ENCODE data around the gene UCN3. TPM values are rescaled to one million over a fixed set of nuclear protein-coding genes. Genes with fewer than 3 reads are reported as not detected.

Gene UCN3
- total and polyA plus RNA-seq, 2 of the 4 experiments (the other 2 are of a cell fraction): not detected

DNA sequence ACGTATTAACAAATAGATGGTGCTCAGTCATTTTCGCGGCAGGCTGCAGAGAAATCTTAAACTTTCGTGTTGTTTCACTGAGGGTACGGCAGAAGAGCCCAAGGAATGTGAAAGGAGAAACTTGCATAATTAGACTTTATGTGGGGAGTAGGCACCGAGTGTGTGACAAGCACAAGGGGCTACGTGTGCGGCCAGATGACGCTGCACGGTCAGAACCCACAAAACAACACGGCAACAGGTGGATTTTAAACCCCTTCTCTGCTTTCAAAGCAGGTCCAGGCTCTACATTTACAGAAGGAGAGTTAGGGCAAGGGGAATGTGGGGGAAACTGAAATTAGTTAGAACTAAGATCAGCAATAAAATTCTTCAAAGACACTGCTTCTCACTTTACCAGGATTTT is 392 bp upstream of the UCN3 start:
- no peak overlapping the region for H3K23ac ChIP-seq (ENCODE audit: low read depth, low read length)
- no peaks in the 10 kb centered on the region for H3K4me1 ChIP-seq (ENCODE audit: control insufficient read depth, insufficient read depth, low read length)
- H2AFZ ChIP-seq (replicated peaks; ENCODE audit: low read length, poor library complexity): no peak overlapping the region
- intact Hi-C loops (cut with micrococcal nuclease) (no loop called here), in situ Hi-C loops (cut with MboI; ENCODE audit: low sequenced_read_pairs) (no loop called here), dilution Hi-C loops (cut with HindIII; ENCODE audit: low sequenced_read_pairs, unreplicated experiment) (no loop called here)
- H2AK5ac ChIP-seq (ENCODE audit: low read depth, low read length): no peak overlapping the region
- peaks cover 7% of the 10 kb centered on the region for H3K27me3 ChIP-seq (ENCODE audit: control insufficient read depth, insufficient read depth, low read length)
- TF ChIP-seq MAZ (IDR thresholded peaks at IDR 0.05; ENCODE audit: borderline replicate concordance, low read depth, low read length) (no peak), POLR2A (IDR thresholded peaks at IDR 0.05; ENCODE audit: low read depth, low read length) (no peak), FOS (IDR thresholded peaks at IDR 0.05; ENCODE audit: low read depth, low read length) (no peak), NFE2L2 (IDR thresholded peaks at IDR 0.05; ENCODE audit: low read depth, low read length) (no peak), SMC3 (IDR thresholded peaks at IDR 0.05; ENCODE audit: low read depth, low read length) (no peak), RAD21 (IDR thresholded peaks at IDR 0.05; ENCODE audit: low read length) (no peak), USF2 (IDR thresholded peaks at IDR 0.05; ENCODE audit: low read depth, low read length) (no peak), CHD1 (IDR thresholded peaks at IDR 0.05; ENCODE audit: low read depth, low read length) (no peak), CTCF (conservative IDR thresholded peaks at IDR 0.05; ENCODE audit: low read depth, low read length) (no peak), RCOR1 (IDR thresholded peaks at IDR 0.05; ENCODE audit: insufficient replicate concordance, low read length) (no peak), CEBPB (IDR thresholded peaks at IDR 0.05; ENCODE audit: low read depth, low read length) (no peak), RFX5 (IDR thresholded peaks at IDR 0.05; ENCODE audit: low read depth, low read length) (no peak)
- no peak overlapping the region for H3K56ac ChIP-seq (ENCODE audit: extremely low read depth, insufficient read depth, low read length)
- H3K14ac ChIP-seq (replicated peaks; ENCODE audit: low read depth, low read length): no peak overlapping the region
- no peaks in the 10 kb centered on the region for H3K36me3 ChIP-seq (ENCODE audit: control insufficient read depth, insufficient read depth, low read length)
- no peak overlapping the region for H3K4me2 ChIP-seq (ENCODE audit: low read depth, low read length)
- ATAC-seq (ENCODE audit: low read depth) (no peak), DNase-seq (no peak)
- no peak overlapping the region for H2BK5ac ChIP-seq (ENCODE audit: low read depth, low read length, poor library complexity, severe bottlenecking)
- no peaks in the 10 kb centered on the region for H3K79me1 ChIP-seq (ENCODE audit: low read depth in 1 of 2, low read length in 2 of 2)
- WGBS, 2 experiments (ENCODE audit: extremely low coverage in 2 of 2, insufficient read length in 1 of 2): 74% methylated on average over 5 of the region's 11 CpGs; no CpG with 5 or more reads in 1 of the 2 experiments
- H2AK9ac ChIP-seq (replicated peaks; ENCODE audit: low read depth, low read length, poor library complexity): no peak overlapping the region
- no peaks in the 10 kb centered on the region for H3K9me1 ChIP-seq (ENCODE audit: insufficient read depth, low read length)
- no peak overlapping the region for H4K91ac ChIP-seq (ENCODE audit: insufficient read depth, low read depth, low read length)
- ChIA-PET POLR2A (ENCODE audit: unreplicated experiment) (no interaction called here), CTCF (no interaction called here)
- H2BK120ac ChIP-seq (ENCODE audit: low read depth, low read length): no peak overlapping the region
- H4K8ac ChIP-seq (ENCODE audit: low read depth in 2 of 2, low read length in 2 of 2): no peak overlapping the region
- no peak overlapping the region for H2BK15ac ChIP-seq (ENCODE audit: low read depth, low read length)
- BruUV-seq (replicated peaks): no TSS peak
- H3K4ac ChIP-seq (ENCODE audit: low read depth, low read length): no peak overlapping the region
- no peaks in the 10 kb centered on the region for H3K9me3 ChIP-seq (ENCODE audit: control insufficient read depth, insufficient read depth, low read length)
- H4K5ac ChIP-seq (ENCODE audit: low read depth, low read length): no peak overlapping the region
- no peaks in the 10 kb centered on the region for H4K20me1 ChIP-seq (ENCODE audit: insufficient read depth, low read length)
- H3K27ac ChIP-seq (ENCODE audit: insufficient read depth, low read length): no peak overlapping the region
- no peak overlapping the region for H3K4me3 ChIP-seq (ENCODE audit: insufficient read depth, low read depth, low read length)
- H3K18ac ChIP-seq (ENCODE audit: low read depth, low read length): no peak overlapping the region
- no peak overlapping the region for H2BK20ac ChIP-seq (ENCODE audit: low read depth, low read length)
- H3K9ac ChIP-seq (ENCODE audit: low read depth, low read length): no peak overlapping the region
